Adipocyte (in vitro differentiated cells): ENCODE results near the gene SPANXD.
"Not testable (repeated sequence)": the region's sequence is repeated elsewhere in the genome, so short reads cannot be mapped to it uniquely, and the experiment has no call there.

ENCODE experiments used
- DNase-seq: peaks from one replicate; pipeline ENCODE4 v3.0.0-alpha.2; 2015; ENCODE audit warnings: low read depth
- H3K27me3 ChIP-seq: replicated peaks from 2 replicates; pipeline ENCODE4 v1.7.0; 2013; ENCODE audit warnings: mild to moderate bottlenecking, low read length, moderate library complexity; ENCODE audit not compliant: control insufficient read depth, insufficient read depth
- H3K36me3 ChIP-seq: 2 replicates; pipeline ENCODE4 v1.7.0; 2013; ENCODE audit warnings: low read length, mild to moderate bottlenecking, moderate library complexity; ENCODE audit not compliant: control insufficient read depth, insufficient read depth, severe bottlenecking
- H3K4me1 ChIP-seq: 2 replicates; pipeline ENCODE4 v1.7.0; 2013; ENCODE audit warnings: mild to moderate bottlenecking, low read length, moderate library complexity; ENCODE audit not compliant: control insufficient read depth, insufficient read depth
- H3K4me3 ChIP-seq: 2 replicates; pipeline ENCODE4 v1.7.0; 2013; ENCODE audit warnings: mild to moderate bottlenecking, low read length, moderate library complexity
- H3K9ac ChIP-seq: 2 replicates; pipeline ENCODE4 v1.7.0; 2013; ENCODE audit warnings: mild to moderate bottlenecking, low read length, moderate library complexity
- H3K9me3 ChIP-seq: 2 replicates; pipeline ENCODE4 v1.7.0; 2013; ENCODE audit warnings: mild to moderate bottlenecking, low read length, moderate library complexity; ENCODE audit not compliant: control insufficient read depth

Gene SPANXD, protein sequence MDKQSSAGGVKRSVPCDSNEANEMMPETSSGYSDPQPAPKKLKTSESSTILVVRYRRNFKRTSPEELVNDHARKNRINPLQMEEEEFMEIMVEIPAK

DNA sequence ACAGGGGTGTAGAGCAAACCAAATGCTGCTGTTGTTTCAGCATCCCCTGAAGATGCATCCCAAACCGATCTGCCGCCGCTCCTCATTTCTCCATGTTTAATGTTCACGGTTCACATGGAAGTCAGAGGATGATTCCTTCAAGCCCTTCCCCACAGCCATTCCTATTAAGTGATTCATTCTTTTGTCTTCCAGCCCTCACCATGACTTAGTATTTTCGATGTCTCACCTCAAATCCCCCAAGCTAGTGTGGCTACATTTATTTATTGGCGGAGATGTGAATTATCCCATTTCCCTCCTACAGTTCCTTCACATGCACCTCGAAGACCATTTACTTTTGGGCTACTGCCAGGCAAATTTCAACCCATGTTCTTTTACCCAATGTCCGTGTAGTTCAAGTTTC, at the start of gene SPANXD:
SPANXD (minus strand) TSS at position 101 of the 400 bp plus-strand sequence. CDS start 334 bp downstream, outside the sequence.
- not testable (repeated sequence) for DNase-seq, H3K36me3 ChIP-seq, H3K4me3 ChIP-seq

GRCh38 chrX:141742666-141743065, 44.1 kb upstream of the SPANXD start:
- no peaks in the 10 kb centered on the region for H3K36me3 ChIP-seq
- no peak for DNase-seq
- H3K4me1 ChIP-seq = no peaks in the 10 kb centered on the region
- no peaks in the 10 kb centered on the region for H3K27me3 ChIP-seq
- no peak overlapping the region for H3K4me3 ChIP-seq
- H3K9ac ChIP-seq = no peak overlapping the region
- no peaks in the 10 kb centered on the region for H3K9me3 ChIP-seq

More for the DNA sequence above, at the start of gene SPANXD:
- not testable (repeated sequence) for H3K9ac ChIP-seq, H3K9me3 ChIP-seq, H3K4me1 ChIP-seq, H3K27me3 ChIP-seq

GRCh38 chrX:141736656-141737055, 38.1 kb upstream of the SPANXD start:
- no peaks in the 10 kb centered on the region for H3K27me3 ChIP-seq
- H3K36me3 ChIP-seq = no peaks in the 10 kb centered on the region
- no peak overlapping the region for H3K9ac ChIP-seq
- no peaks in the 10 kb centered on the region for H3K4me1 ChIP-seq
- DNase-seq = no peak
- H3K9me3 ChIP-seq = no peaks in the 10 kb centered on the region
- no peak overlapping the region for H3K4me3 ChIP-seq

DNA sequence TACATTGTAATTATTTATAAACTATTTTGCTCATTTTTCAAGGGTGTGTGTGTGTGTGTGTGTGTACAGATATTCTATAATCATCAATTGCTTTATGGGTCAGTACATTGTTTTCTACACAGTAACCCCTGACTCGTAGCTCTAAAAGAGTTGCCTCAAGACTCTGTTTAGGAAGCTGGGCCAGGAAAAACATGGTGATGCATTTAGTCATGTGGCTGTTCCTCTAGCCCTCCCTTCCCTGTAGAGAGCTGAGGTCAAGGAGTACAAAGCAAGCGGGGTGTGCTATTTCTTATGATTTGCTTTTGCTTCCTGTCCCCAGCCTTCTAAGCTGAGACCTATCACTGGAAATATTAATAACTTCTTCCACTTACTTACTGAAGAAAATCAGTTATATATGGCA, 34.8 kb upstream of the SPANXD start:
- no peak overlapping the region for H3K4me3 ChIP-seq
- H3K36me3 ChIP-seq = no peaks in the 10 kb centered on the region
- H3K4me1 ChIP-seq = no peaks in the 10 kb centered on the region
- no peaks in the 10 kb centered on the region for H3K27me3 ChIP-seq
- no peaks in the 10 kb centered on the region for H3K9me3 ChIP-seq
- peak; percentile 48 for DNase-seq
- H3K9ac ChIP-seq = no peak overlapping the region

GRCh38 chrX:141732031-141732430, 33.5 kb upstream of the SPANXD start:
- Histone ChIP-seq H3K4me3 (no peak overlapping the region), H3K9ac (no peak overlapping the region), H3K4me1 (no peaks in the 10 kb centered on the region), H3K36me3 (no peaks in the 10 kb centered on the region), H3K27me3 (no peaks in the 10 kb centered on the region), H3K9me3 (no peaks in the 10 kb centered on the region)
- peak; percentile 75 for DNase-seq

GRCh38 chrX:141724186-141724585, 25.6 kb upstream of the SPANXD start:
- no peak for DNase-seq
- Histone ChIP-seq H3K9ac (no peak overlapping the region), H3K36me3 (no peaks in the 10 kb centered on the region), H3K4me1 (no peaks in the 10 kb centered on the region), H3K4me3 (no peak overlapping the region), H3K9me3 (no peaks in the 10 kb centered on the region), H3K27me3 (no peaks in the 10 kb centered on the region)

- Histone ChIP-seq H3K4me3 (no peak overlapping the region), H3K9ac (no peak overlapping the region), H3K9me3 (no peaks in the 10 kb centered on the region), H3K27me3 (no peaks in the 10 kb centered on the region), H3K4me1 (no peaks in the 10 kb centered on the region), H3K36me3 (no peaks in the 10 kb centered on the region)
- no peak for DNase-seq
Measured at GRCh38 chrX:141714680-141715079, 16.1 kb upstream of the SPANXD start.

- H3K36me3 ChIP-seq = no peaks in the 10 kb centered on the region
- DNase-seq = no peak
Measured at GRCh38 chrX:141701072-141701471, 2.5 kb upstream of the SPANXD start.

GRCh38 chrX:141673946-141674345, 24.6 kb downstream of the SPANXD start:
- Histone ChIP-seq H3K9me3 (no peaks in the 10 kb centered on the region), H3K36me3 (no peaks in the 10 kb centered on the region), H3K9ac (no peak overlapping the region), H3K4me1 (no peaks in the 10 kb centered on the region), H3K4me3 (no peak overlapping the region), H3K27me3 (no peaks in the 10 kb centered on the region)
- DNase-seq = no peak

More at GRCh38 chrX:141701072-141701471, 2.5 kb upstream of the SPANXD start:
- H3K9me3 ChIP-seq = no peaks in the 10 kb centered on the region
- H3K4me3 ChIP-seq = no peak overlapping the region
- no peaks in the 10 kb centered on the region for H3K27me3 ChIP-seq
- no peak overlapping the region for H3K9ac ChIP-seq
- H3K4me1 ChIP-seq = no peaks in the 10 kb centered on the region

GRCh38 chrX:141669689-141670088, 28.9 kb downstream of the SPANXD start:
- H3K9ac ChIP-seq = no peak overlapping the region
- no peaks in the 10 kb centered on the region for H3K36me3 ChIP-seq
- no peaks in the 10 kb centered on the region for H3K4me1 ChIP-seq
- no peaks in the 10 kb centered on the region for H3K9me3 ChIP-seq
- no peaks in the 10 kb centered on the region for H3K27me3 ChIP-seq
- H3K4me3 ChIP-seq = no peak overlapping the region
- DNase-seq = peak; percentile 1

GRCh38 chrX:141668371-141668770, 30.2 kb downstream of the SPANXD start:
- Histone ChIP-seq H3K27me3 (no peaks in the 10 kb centered on the region), H3K9me3 (no peaks in the 10 kb centered on the region), H3K36me3 (no peaks in the 10 kb centered on the region), H3K4me3 (no peak overlapping the region), H3K4me1 (no peaks in the 10 kb centered on the region), H3K9ac (no peak overlapping the region)
- DNase-seq = no peak

DNA sequence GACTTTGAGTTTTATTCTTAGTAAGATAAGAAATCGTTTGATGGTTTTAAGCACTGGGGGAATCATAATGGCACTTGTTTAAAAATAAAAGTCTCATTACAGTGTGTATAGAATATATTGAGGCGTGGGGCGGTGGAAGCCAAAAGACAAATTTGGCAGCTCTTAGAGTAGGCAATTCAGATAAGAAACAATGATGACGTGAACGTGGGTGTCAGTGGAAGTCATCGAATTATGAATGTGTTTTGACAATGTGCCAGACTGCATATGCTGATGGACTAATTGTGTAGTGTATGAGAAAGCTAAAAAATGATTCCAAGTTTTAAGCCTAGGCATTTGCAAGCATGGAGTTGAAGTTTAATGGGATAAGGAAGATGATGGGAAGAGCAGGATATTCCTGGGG, 35.8 kb downstream of the SPANXD start:
- Histone ChIP-seq H3K4me3 (no peak overlapping the region), H3K27me3 (no peaks in the 10 kb centered on the region), H3K9ac (no peak overlapping the region), H3K9me3 (no peaks in the 10 kb centered on the region), H3K36me3 (no peaks in the 10 kb centered on the region), H3K4me1 (no peaks in the 10 kb centered on the region)
- DNase-seq = no peak
